ENCODE results near the gene PTPRR. TPM values are rescaled to one million over a fixed set of nuclear protein-coding genes. Genes with fewer than 3 reads are reported as not detected.

PTPRR gene
- total and polyA plus RNA-seq, 12 donors = 0.20 to 1.7 (median 0.74) TPM

DNA sequence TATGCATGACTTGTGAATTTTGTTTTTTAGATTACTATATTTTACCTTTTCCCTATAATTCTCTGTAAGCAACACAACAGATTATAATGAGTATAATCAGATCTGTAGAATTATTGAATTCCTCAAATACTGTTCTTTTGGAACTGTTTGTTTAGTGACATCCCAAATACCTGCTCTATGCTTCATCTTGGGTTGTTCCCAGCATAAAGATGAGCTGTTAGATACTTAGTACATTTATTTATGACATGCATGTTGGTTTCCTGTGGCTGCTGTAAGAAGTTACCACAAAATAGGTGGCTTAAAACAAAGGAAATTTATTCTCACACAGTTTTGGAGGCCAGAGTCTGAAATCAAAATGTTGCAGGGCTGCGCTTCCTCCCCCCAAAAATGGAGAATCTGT is 78.4 kb downstream of the PTPRR start:
- WGBS, 2 donors = 94 to 95% methylated on average over 1 of the region's 1 CpG
- H3K4me1 ChIP-seq = peaks cover 0 to 15% (median 0%) of the 10 kb centered on the region in 9 donors
- DNase-seq = no peak
- no peaks in the 10 kb centered on the region for H3K27me3 ChIP-seq
- no peak overlapping the region for H3K4me3 ChIP-seq
- H3K27ac ChIP-seq = no peak overlapping the region
- TF ChIP-seq, protein P1, sequence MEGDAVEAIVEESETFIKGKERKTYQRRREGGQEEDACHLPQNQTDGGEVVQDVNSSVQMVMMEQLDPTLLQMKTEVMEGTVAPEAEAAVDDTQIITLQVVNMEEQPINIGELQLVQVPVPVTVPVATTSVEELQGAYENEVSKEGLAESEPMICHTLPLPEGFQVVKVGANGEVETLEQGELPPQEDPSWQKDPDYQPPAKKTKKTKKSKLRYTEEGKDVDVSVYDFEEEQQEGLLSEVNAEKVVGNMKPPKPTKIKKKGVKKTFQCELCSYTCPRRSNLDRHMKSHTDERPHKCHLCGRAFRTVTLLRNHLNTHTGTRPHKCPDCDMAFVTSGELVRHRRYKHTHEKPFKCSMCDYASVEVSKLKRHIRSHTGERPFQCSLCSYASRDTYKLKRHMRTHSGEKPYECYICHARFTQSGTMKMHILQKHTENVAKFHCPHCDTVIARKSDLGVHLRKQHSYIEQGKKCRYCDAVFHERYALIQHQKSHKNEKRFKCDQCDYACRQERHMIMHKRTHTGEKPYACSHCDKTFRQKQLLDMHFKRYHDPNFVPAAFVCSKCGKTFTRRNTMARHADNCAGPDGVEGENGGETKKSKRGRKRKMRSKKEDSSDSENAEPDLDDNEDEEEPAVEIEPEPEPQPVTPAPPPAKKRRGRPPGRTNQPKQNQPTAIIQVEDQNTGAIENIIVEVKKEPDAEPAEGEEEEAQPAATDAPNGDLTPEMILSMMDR (IDR thresholded peaks at IDR 0.05) = no peak
- no peaks in the 10 kb centered on the region for H3K9me3 ChIP-seq
- no peaks in the 10 kb centered on the region for H3K36me3 ChIP-seq
- intact Hi-C loops (cut with DNase I) = no loop called here
- ATAC-seq = no peak

DNA sequence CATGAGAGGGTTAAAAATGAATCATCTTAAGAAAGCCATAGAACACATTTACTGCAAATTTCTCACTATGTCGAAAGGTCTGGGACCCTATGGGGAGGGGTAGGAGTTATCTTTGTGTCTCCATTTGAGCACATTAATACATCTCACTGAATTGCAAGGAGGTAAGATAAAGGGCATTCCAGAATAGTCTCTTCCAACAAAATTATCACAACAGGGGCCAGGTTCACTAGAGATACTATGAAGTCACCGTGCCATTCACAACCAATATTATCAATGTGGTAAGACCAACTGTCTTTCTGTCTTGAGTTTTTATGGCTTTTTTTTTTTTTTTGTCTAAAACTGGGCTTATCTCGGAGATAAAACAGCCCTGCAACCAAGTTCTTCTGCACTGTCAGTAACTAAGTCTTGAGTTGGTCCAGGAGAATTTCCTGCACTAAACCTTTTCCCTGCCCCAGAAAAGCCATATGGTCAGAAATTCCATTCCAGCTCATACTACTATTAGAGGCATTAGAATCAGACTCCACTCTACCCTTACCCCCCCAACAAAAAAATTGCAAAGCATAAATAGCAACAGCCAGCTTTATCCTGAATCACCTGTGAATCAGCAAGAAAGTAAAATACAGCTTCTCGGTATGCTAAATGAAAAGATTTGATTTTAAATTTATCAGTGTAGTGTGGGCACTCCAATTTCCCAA is 79.7 kb downstream of the PTPRR start:
- Histone ChIP-seq H3K27ac (no peak overlapping the region), H3K4me1 (peaks cover 0 to 15% (median 0%) of the 10 kb centered on the region in 9 donors), H3K9me3 (no peaks in the 10 kb centered on the region), H3K4me3 (no peak overlapping the region), H3K27me3 (no peaks in the 10 kb centered on the region), H3K36me3 (no peaks in the 10 kb centered on the region)
- TF ChIP-seq, protein P1 (IDR thresholded peaks at IDR 0.05) = no peak
- whole genome bisulfite sequencing, 2 donors = 54 to 56% methylated on average over 4 of the region's 4 CpGs
- intact Hi-C loops (cut with DNase I) = no loop called here
- DNase-seq (no peak), ATAC-seq (no peak)

DNA sequence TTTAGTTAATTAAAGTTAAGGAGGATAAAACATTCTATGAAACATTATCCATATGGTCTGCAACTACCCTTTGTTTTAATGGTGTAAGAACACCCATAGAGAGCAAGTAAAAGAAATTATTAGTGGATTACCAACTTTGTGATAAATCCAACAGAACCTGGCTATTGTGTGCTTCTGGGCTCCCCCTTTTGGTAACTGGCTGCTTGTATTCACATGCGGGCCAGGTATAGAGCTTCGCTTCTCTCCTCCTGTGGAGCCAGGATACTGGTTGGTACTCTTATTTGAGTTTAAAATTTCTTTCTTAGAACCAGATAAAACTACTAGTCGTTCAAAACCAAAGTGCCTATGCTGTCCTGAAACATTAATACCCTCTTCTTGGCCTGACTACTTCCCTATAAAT is 81.0 kb downstream of the PTPRR start:
- H3K9me3 ChIP-seq = no peaks in the 10 kb centered on the region
- DNase-seq (no peak), ATAC-seq (no peak)
- intact Hi-C loops (cut with DNase I) = no loop called here
- 75 to 83% methylated on average over 3 of the region's 3 CpGs for WGBS, 2 donors
- no peak overlapping the region for H3K27ac ChIP-seq
- H3K4me3 ChIP-seq = no peak overlapping the region
- no peaks in the 10 kb centered on the region for H3K36me3 ChIP-seq
- TF ChIP-seq, protein P1 (IDR thresholded peaks at IDR 0.05) = no peak
- H3K4me1 ChIP-seq = peaks cover 0 to 15% (median 0%) of the 10 kb centered on the region in 9 donors
- H3K27me3 ChIP-seq = no peaks in the 10 kb centered on the region

DNA sequence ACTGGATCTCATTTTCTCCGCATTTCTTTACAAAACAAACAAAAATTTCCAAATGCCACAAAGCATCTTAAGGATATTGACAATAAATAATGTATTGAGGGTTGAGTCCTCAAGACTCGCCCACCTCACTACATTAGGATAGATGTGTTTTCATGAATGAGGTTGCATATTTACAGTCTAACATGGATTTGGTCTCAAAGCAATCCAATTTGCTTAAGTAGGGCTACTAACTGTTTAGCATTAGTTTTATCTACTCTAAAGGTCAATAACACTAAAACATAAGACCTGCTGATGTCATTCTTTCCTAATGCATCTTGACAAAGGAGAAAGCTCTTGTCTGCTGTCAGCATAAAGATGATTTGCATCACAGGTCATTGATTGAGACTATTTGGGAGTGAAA is 82.4 kb downstream of the PTPRR start:
- TF ChIP-seq, protein P1 (IDR thresholded peaks at IDR 0.05) = no peak
- 64 to 69% methylated on average over 2 of the region's 2 CpGs for WGBS, 2 donors

More for the DNA sequence above, 82.4 kb downstream of the PTPRR start:
- no peak for ATAC-seq
- Histone ChIP-seq H3K36me3 (no peaks in the 10 kb centered on the region), H3K9me3 (no peaks in the 10 kb centered on the region), H3K4me1 (peaks cover 0 to 15% (median 0%) of the 10 kb centered on the region in 9 donors), H3K27me3 (no peaks in the 10 kb centered on the region), H3K27ac (no peak overlapping the region), H3K4me3 (no peak overlapping the region)
- intact Hi-C loops (cut with DNase I) = no loop called here
- DNase-seq = no peak

All from heart right ventricle (tissue), 16 donors.